NCI-H1930 (cell line): ENCODE measurements around the gene EFCAB6.
A peak's percentile ranks its signal among the peaks of the same experiment; 100 is the strongest.

Source experiments
- DNase-seq, 2 experiments: peaks; one replicate each; lab custom pipeline; 2025; lab: John Stamatoyannopoulos, UW

EFCAB6 gene

GRCh38 chr22:43636086-43636485 is 176.0 kb downstream of the EFCAB6 start:
- DNase-seq: no peak

- DNase-seq: no peak
These were observed 177.0 kb downstream of the EFCAB6 start for GRCh38 chr22:43635101-43635500.

- DNase-seq: no peak
These were observed 177.8 kb downstream of the EFCAB6 start for GRCh38 chr22:43634316-43634715.

- DNase-seq: no peak
These were observed 178.3 kb downstream of the EFCAB6 start for GRCh38 chr22:43633631-43634285.

- no peak for DNase-seq
These were observed 180.3 kb downstream of the EFCAB6 start for GRCh38 chr22:43631846-43632245.

GRCh38 chr22:43631201-43631600 is 180.9 kb downstream of the EFCAB6 start:
- no peak for DNase-seq

- no peak for DNase-seq
These were observed 181.7 kb downstream of the EFCAB6 start for GRCh38 chr22:43630451-43630850.

GRCh38 chr22:43628250-43628649 is 183.9 kb downstream of the EFCAB6 start:
- DNase-seq: no peak

GRCh38 chr22:43627485-43628213 is 184.5 kb downstream of the EFCAB6 start:
- DNase-seq: no peak

GRCh38 chr22:43625242-43625641 is 186.9 kb downstream of the EFCAB6 start:
- no peak for DNase-seq

GRCh38 chr22:43624144-43624998 is 187.7 kb downstream of the EFCAB6 start:
- DNase-seq: no peak

- no peak for DNase-seq
These were observed 189.2 kb downstream of the EFCAB6 start for GRCh38 chr22:43622886-43623285.

GRCh38 chr22:43620197-43620596 is 191.9 kb downstream of the EFCAB6 start:
- DNase-seq: no peak

- DNase-seq: no peak
These were observed 193.6 kb downstream of the EFCAB6 start for GRCh38 chr22:43618517-43618916.

GRCh38 chr22:43616645-43617044 is 195.5 kb downstream of the EFCAB6 start:
- DNase-seq: no peak

- DNase-seq: no peak
These were observed 211.8 kb downstream of the EFCAB6 start for GRCh38 chr22:43600265-43600664.

- DNase-seq: peak in 1 of 2 experiments; percentile 18
These were observed 219.6 kb downstream of the EFCAB6 start for GRCh38 chr22:43592476-43592875.

GRCh38 chr22:43591380-43591779 is 220.7 kb downstream of the EFCAB6 start:
- DNase-seq: no peak

GRCh38 chr22:43587574-43587973 is 224.5 kb downstream of the EFCAB6 start:
- no peak for DNase-seq

GRCh38 chr22:43583501-43583900 is 228.6 kb downstream of the EFCAB6 start:
- no peak for DNase-seq

GRCh38 chr22:43582394-43582793 is 229.7 kb downstream of the EFCAB6 start:
- no peak for DNase-seq

- no peak for DNase-seq
These were observed 231.8 kb downstream of the EFCAB6 start for GRCh38 chr22:43580271-43580750.

- no peak for DNase-seq
These were observed 237.4 kb downstream of the EFCAB6 start for GRCh38 chr22:43574738-43575137.
